K562 treated with DMSO at 1 percent for 12 hours (cell line): ENCODE data around the gene EPHX1. TPM values are rescaled to one million over a fixed set of nuclear protein-coding genes. Genes with fewer than 3 reads are reported as not detected.

ENCODE experiments used
- total RNA-seq: library from RNA; unstranded; fragments of 300-600 nt; gene quantifications from 2 replicates; pipeline ENCODE4 v1.2.3, GENCODE V29; 2022; ENCODE audit not compliant: insufficient read depth

The EPHX1 gene
- 41.9 and 49.0 TPM in 2 replicates for total RNA-seq

DNA sequence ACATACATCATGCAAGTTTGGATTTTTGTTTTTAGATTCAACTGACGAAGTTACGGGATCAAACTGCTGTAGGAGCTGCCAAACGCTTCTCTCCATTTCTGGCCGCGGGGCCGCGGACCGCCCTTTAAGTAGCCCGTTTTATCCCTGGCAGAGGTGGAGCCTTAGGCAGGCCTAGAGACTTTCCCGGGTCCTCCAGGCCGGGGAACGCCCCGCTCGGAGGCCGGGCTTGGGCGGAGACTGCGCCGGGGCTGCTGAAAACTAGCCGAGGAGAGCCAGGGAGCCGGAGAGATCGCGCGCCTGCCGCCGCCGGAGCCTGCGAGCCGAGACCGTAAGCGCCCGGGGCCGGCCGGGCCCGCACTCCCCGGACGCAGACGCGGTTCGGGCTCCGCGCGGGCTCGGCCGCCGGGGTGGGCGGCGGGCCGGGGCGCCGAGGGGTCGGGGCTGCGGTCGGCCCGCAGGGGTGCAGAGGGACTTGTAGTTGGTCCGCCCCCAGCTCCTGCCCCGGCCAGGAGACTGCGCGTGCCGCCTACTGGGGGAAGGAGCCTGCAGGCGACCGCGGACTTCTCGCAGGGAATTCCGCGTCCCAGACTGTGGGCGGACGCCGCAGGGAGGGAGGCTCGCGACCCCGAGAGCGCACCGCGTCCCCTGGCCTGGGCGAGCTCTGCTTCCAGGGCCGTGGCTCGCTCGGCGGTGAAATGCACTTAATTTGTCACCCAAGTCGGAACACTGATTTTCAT, at the start of gene EPHX1:
EPHX1 (plus strand) TSS at position 283 of the 737 bp plus-strand sequence. CDS start 18,606 bp downstream, outside the sequence.

DNA sequence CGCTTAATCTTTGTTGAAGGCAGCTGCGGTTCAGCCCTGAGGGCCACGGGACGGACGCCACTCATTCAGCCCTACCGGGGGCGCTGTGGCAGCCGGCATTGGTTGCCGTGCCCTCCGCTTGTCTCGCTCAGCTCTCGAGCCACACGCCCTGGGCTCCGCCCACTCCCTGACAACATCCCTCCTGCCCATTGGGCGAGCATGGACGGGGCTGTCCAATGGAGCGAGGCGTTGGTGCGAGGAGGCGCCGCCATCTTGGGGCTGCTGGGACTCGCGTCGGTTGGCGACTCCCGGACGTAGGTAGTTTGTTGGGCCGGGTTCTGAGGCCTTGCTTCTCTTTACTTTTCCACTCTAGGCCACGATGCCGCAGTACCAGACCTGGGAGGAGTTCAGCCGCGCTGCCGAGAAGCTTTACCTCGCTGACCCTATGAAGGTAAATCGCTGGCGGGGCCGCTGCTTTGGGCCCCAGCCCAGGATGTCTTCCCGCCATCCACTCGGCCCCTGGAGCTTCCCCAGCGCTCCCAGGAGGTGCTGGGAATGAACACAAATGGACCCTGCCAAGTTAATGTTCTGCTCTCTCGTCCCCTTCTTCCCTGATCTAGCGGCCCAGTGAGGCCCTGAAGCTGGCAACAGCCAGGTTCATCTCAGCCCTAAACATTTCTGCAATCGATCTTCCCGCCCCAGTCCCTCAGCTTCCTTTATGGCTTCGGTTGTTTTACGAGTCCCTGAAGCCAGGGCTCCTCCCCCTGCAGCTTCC, 32.2 kb upstream of the EPHX1 start, which contains the start of gene SRP9:
SRP9 (plus strand) TSS at position 244 of the 754 bp plus-strand sequence; CDS start at position 359, 115 bp downstream.

DNA sequence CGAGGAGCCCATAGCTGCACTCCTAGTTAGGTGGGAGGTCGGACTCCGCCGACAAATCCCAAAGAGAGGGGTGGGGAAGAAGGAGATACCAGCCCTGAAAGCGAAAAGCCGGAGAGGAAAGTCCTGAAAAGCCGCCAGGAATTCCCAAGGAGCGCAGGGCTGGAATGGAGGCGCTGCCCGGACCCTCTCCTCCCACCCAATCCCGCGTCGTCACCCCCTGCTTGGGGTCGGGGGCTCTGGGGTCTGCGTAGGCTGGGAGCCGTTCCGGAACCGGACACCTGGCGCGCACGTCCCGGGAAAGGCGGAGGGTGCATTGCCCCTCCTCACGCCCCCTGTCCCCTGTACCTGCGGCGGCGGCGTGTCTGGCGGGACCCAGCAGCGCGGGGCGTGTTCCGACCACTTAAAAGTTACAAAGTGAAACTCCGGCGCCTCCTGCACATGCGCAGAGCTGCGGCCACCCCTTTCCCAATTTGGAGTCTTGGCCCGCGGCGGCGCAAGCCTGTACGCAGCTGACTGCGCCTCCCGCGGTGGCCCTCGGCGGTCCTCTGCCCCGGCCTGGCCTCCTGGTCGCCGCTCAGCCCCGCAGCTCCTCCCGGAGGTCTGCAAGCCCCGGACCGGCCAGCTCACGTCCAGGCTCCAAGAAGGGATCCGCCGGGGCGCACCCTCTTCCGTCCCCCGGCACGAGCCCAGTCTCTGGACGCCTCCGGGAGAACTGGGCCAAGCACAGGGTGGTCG, 72.2 kb downstream of the EPHX1 start, which contains the start of gene TMEM63A:
TMEM63A (minus strand) TSS at position 422 of the 735 bp plus-strand sequence. CDS start 4,800 bp downstream, outside the sequence.

DNA sequence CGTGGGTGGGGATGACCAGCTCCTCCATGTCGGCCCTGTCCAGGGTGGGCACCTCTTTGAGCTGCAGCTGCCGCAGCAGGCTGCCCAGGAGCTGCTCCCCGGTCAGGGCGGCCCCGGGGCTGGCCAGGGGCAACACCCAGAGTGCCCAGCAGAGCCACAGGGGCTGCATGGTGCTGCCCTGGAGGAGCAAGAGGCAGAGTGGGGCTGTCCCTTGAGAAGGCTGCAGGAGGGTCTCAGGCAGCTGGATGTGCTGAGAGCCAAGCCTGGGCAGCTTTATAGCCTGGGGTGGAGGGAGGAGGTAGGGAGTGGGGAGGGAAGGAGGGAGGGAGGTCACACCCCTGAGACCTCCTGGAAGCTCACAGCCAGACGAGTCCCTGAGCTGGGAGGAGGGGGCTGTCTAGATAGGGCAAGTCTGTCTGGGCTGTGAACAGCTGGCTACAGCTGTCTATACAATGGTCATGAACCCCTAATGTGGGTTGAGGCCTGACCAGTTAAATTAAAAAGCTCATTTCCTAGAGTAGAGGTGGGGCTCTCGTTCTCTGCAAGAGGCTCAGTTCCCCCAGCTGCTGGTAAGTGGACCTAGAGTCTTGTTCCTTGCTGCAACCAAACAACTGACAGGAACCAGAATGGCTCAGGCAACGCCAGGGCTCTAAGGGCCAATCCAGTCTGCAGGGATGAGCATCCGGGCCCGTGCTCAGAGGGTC, 79.1 kb downstream of the EPHX1 start, which contains the start of gene LEFTY1:
LEFTY1 (minus strand) TSS at position 249 of the 704 bp plus-strand sequence; CDS start at position 169, 80 bp downstream.

Other genes with a start within 250 kb of the EPHX1 start
- gene ENAH, start 157.0 kb upstream of the EPHX1 start, total RNA-seq, result not detected in 2 replicates
- 217 and 289 TPM in 2 replicates for gene SRP9, start 32.3 kb upstream of the EPHX1 start, total RNA-seq
- gene TMEM63A, start 72.3 kb downstream of the EPHX1 start, total RNA-seq, result 10.8 and 40.2 TPM in 2 replicates
- not detected in 2 replicates for gene LEFTY1, start 79.0 kb downstream of the EPHX1 start, total RNA-seq
- gene PYCR2, start 114.1 kb downstream of the EPHX1 start, total RNA-seq, result 185 and 200 TPM in 2 replicates
- 0.41 TPM in 1 of 2 replicates, not detected in the other for gene LEFTY2, start 131.1 kb downstream of the EPHX1 start, total RNA-seq
- gene SDE2, start 189.2 kb downstream of the EPHX1 start, total RNA-seq, result 9.6 and 19.2 TPM in 2 replicates